HG02759 (cell line): ENCODE measurements around the gene MYH9.

Experiments
- ATAC-seq: cut with Tn5 transposase; IDR thresholded peaks from one replicate; pipeline ENCODE4 v1.9.1; 2021; ENCODE audit warnings: mild to moderate bottlenecking, moderate library complexity; ENCODE audit not compliant: unreplicated experiment

The MYH9 gene

DNA sequence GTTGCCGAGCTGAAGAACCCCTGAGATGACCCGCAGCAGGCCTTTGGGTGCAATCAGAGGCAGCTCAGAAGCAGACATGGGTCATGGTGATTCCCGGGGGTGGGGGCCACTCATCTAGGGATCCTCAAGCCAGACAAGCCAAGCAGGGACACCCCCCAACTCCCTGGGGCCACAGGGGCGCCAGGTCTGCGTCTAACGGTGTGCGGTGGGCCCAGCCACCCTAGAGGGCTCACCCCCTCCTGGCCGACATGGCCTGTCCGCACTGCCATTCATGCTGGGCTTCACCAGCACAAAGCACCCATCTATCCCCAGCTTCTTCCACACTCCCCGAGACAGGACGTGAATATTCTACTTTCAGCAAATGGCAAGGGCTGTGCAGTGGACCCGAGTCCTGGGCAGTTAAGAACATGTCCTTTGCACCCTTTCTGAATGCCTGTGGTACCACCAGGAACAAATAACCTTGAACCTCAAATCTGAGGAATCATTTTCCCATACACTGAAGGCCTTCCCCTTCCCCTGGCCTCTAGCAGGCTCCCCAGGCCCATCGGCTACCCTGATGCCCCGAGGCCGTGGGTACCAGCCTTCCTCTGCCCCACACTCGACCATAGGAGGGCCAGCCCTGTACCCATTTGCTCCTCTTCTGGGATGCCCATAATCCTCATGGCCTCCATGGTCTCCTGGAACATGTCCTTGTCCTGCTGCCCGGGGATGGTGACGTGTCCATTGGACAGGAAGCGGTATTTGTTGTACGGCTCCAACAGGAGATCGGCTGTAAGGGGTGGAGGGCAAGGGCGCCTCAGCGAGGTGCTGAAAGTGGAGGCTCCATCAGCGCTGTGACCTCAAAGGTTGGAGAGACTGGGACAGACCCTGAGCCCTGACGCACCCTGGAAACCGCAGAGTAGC is 67.9 kb downstream of the MYH9 start:
- ATAC-seq, result no peak

DNA sequence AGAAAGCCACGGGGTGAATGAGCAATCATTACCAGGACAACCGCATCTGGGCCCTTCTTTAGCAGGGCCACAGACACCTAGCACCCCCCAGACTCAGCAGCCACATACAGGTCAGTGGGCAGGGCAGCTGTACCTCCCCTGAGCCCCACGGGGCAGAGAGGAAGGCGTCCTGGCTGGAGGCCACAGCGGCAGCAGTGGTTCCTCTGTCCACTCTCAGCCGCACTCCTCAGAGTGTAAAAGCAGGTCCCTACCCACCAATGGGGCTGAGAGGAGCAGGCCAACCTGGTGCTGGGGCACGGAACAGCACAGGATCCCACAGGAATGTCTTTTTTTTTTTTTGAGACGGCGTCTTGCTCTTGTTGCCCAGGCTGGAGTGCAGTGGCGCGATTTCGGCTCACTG is 69.3 kb downstream of the MYH9 start:
- no peak for ATAC-seq

DNA sequence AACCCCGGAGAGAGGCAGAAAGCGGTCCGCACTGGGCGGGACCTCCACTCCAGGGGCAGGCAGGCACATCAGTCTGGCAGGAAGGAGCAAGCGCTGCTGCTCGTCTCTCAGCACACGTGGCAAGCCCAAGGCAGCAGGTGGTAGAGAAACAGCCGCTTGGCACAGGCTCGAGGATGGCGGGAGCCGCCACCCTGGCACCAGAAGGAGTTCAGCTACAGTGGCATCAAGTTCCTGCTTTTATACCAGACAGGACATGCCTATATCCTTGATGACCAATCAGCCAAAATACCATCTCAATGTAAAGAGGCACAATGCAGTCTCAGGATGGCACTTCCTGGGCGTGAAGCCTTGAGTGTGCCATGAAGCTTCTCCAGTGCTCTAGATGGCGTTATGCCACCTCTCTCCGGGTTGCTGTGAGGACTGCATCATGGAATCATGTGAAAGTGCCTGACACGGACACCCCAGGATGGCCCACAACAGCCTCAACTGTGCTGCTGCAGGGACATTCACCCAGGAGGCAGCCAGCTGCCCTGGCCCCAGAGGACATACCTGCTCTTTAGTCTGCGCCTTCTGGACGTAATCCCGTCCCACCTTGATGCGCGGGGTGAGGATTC is 70.0 kb downstream of the MYH9 start:
- no peak for ATAC-seq

DNA sequence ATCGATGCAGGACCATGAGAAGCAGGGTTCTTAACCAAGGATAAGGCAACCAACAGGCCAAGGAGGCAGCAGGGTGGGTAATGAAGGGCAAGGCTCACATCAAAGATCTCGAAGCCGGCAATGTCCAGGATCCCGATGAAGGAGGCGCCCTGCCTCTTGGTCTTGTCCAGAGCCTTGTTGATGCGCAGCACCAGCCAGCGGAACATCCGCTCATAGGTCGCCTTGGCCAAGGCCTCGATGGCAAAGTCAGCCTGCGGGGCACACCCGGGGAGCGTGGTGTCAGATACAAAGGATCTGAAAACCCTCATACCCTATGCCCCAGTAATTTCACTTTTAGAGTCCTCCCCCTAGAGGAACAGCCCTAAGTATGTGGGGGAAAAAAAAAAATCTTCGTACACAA is 71.3 kb downstream of the MYH9 start:
- no peak for ATAC-seq

DNA sequence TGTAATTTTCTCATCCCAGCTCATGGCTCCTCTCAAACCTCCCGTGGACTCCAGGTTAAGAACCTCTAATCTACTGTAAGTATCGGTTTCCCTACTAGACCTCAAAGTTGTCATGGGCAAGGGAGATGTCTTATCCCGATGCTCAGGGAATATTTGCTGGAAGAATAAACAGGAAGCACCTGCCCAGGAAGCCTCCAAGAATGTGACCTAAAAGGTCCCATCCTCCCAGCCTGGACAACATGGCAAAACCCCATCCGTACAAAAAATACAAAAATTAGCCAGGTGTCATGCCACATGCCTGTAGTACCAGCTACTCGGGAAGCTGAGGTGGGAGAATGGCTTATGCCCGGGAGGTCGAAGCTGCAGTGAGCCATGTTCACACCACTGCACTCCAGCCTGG is 72.4 kb downstream of the MYH9 start:
- ATAC-seq, result no peak

DNA sequence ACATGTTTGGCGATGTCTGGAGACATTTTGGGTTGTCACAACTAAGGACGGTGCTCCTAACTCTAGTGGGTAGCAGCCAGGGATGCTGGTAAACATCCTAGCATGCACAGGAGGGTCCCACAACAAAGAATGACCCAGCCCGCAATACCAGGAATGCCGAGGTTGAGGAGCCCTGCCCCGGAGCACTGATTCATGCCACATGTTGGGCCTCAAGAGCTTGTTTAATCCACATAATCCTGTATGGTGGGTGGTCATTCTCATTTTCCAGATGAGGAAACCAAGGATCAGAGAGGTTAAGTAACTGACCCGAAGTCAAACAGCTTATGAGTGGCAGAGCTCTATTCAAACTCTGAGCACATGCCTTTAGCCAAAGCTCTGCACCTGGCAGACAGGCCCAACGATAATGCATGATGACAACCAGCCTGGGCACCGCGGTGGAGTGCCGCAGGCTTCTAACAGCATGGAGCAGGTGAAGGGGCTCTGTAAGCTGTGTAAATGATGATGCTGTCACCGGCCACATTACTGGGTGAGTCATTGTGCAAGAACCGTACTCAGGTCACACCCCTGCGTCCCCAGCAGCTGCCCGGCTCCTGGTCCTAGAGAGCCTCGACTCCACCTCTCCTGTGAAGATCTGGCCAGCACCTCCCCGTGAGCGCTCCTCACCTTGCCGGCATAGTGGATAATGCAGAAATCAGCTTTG is 76.2 kb downstream of the MYH9 start:
- ATAC-seq, result no peak

DNA sequence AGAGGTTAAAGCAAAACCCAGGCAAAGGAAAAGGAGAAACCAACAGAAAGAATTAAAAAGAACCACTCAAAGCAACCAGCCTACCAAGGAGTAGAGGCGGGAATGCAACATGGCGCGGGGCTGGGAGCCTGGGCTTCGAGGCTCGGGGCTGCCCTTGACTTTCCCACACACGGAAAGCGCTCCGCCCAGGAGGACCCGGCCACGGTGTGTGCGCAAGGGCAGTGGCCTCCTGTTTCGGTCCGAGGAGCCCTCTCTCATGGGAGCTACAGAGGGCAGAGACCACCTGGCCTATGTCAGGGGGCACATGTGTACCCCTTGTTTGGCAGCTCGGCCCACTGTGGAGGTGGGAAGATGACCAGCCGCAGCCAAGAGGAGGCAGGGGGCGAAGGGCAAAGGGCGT is 78.9 kb downstream of the MYH9 start:
- no peak for ATAC-seq

DNA sequence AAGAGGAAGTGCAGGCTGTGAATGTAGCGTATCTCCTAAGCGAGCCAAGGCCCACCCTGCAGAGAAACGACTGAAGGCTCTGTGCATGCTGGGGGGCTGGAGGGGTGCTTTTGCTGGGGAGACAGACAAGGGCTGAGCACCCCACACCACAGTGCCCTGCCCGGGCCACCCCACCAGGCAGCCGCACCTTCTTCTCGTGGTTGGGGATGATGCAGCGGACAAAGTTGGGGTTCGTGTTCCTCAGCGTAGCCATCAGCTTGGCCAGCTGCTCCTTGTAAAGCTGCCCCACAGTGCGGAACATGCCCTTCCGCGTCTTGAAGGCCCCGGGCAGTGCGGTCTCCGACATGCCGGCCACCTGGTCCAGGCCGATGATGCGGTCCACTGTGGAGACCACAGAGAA is 81.5 kb downstream of the MYH9 start:
- ATAC-seq, result no peak

DNA sequence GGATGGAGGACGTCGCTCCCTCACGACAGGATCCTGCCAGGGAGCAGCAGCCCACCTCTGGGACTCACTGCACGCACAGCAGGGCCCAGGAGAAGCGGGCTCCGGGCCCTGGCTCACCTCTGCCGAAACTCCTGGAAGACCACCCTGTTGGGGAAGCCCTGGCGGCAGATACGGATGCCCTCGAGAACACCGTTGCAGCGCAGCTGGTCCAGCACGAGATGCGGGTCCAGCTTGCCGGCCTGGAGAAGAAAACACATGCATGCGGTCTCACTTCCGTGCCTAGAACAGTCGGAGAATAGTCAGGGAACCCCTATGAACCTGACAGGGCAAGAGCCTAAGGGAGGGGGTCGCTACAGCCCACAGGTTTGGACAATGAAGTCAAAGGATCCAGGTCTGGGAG is 82.0 kb downstream of the MYH9 start:
- ATAC-seq, result no peak

DNA sequence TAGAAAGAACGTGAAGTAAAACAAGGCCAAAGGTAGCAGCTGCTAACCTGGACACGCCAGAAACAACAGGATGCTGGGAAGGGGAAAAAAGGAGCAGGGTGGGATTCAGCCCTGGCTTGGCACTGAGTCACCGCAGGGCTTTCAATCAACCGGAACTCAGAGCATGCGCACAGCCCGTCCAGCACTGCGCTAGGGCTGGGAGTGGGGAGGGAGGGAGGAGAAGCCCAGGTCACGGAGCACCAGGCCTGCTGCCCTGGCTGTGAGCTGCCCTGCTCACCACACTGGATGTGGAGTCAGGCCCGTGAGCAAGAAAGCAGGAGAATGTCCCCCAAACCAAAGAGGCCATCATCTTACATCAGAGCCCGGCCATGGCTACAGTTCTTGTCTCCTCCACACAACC is 83.3 kb downstream of the MYH9 start:
- no peak for ATAC-seq

DNA sequence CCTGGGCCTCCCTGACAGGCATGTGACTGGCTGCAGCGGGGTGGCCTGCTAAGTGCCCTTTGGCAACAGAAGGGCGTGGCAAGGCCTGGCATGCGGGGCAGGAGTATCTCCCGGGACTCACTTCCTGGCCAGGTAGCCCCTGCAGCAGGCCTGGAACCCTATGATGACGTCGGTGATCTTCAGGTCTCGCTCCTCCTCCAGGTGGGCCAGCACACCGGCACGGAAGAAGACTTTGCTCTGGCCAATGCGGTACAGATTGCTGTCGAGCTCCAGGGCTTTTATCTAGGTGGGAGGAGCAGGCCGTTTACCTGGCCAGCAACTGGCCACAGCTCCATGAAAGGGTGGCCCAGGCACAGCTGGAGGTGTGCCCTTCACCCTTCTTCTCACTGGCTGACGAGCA is 83.9 kb downstream of the MYH9 start:
- no peak for ATAC-seq

DNA sequence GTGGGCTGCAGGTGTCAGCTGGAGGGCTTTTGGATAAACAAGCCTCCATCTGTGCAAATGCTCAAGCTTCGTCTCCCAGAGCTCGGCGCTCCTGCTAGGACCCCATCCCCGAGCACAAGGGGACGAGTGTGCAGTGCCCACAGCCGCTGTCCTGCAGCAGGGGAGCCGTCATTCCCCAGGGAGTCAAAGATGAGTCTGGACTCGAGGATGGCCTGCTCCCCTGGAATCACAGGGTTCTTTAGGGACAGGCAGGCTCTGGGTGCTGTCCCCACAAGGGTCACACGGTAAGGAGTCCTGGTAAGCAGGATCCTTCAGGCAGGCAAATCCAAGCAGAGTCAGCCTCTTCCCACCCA is 84.7 kb downstream of the MYH9 start:
- ATAC-seq, result no peak

DNA sequence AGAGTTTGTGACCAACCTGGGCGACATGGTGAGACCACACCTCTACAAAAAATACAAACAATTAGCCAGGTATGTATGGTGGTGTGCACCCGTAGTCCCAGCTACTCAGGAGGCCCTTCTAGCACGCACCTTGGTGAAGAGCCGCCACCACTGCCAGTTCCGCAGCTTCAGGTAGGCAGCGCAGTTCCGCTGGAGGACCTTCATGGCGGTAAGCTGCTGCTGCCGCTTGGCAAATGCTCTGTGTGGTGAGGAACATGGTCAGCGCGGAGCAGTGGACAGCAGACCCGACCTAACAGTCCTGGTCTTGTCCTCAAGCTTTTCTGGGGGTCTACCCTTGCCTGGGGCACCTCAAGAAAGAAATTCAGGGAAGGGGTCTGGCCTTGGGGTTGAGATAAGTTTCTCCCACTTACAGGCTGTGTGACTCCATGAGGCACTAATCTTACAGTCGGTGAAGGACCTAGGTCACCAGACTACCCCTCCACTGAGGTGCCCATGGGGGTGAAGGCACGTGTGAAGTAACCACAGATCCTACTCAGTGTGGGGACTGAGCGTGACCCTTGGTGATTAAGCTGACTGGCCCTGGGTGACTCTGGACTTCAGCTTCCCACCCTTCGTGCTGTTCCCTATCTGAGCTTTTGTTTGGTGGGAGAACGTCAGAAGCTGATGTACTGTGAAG is 85.2 kb downstream of the MYH9 start:
- ATAC-seq, result no peak

DNA sequence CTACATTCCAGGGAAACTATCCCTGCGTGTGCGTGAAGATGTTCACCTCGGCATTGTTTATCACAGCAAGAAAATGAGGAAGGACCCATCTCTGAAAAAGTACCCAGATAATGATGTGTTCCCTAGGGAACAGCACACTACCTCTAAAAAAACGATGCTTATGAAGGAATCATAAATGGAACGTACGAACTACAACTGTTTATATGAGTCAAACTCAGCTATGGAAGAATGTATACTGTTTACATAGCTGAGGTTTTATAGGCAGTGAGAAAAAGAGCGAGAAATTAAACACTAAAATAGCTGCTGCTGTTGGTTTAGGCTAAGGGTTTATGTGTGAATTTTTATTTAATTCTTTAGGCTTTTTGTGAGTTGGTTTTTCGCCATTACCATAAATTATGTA is 85.9 kb downstream of the MYH9 start:
- no peak for ATAC-seq

DNA sequence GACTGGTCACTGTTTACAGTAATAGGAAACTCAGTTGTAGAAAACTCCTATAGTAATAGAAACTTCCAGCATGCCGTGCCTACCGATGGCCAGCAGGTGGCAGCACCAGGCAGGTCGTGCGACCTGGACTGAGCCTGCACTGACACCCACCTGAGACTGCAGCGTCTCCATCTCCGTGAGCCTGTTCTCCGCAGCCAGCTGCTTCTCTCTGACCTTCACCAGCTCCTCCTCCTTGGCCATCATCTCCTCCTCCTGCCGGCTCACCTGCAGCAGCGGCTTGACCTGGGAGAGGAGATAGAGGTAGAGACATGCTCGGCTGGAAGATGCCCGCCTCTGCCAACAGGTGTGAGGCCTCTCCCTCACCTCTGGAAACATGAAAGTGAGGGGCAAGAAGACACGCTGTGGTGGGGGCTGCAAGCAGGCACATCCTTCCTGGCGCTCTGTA is 86.4 kb downstream of the MYH9 start:
- ATAC-seq, result peak; percentile 58

DNA sequence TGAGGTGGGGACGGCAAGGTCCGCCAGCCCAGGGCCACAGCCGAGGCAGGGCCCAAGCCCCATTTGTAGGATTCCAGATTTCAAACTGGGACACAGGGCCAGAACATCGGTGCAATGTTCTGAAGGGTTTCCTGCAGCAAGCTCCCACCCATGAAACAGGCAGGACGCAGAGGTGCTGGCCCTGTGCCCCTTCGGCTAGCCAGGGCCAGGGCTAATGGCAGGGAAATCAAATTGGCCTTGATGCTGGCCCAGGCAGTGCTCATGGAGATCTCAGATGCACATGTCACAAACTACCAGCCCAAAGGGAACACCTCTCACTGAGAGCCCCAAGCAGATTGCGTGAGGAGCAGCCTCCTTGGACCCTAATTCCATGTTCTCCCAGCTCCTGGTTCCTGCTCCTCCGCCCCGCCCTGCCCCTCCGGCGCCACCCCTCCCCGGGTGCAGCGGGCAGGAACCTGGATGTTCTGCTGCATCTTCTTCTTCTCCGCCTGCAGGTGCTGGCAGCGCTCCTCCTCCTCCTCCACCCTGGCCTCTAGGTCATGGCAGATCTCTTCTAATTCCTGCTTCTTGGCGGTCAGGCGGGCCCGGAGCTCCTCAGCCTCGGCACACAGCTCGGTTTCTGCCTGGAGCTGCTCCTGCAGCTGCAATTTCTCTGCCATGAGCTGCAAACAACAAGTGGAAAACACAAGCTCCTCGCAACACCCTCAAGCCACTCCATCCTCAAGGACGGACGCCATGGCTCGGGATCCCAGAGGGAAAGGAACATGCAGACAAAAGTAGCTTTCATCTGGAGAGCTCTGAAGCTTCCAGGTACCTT is 87.2 kb downstream of the MYH9 start:
- ATAC-seq, result no peak

DNA sequence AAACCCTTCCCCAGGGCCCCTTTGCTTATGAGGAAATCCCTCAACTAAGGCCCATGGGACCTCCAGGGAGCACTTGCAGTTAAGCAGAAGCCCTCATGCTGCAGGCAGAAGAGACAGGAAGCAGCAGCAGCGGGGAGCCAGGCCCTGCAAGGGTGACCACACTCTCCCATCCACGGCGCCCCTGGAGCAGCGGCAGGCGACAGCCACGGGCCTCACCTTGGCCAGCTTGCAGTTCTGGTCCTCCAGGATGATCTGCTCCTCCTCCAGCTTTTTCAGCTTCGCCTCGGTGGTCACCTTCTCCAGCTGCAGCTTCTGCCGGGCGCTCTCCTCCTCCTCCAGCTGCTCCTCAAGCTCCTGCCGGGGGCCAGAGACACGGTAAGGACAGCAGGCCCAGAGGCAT is 87.9 kb downstream of the MYH9 start:
- no peak for ATAC-seq

DNA sequence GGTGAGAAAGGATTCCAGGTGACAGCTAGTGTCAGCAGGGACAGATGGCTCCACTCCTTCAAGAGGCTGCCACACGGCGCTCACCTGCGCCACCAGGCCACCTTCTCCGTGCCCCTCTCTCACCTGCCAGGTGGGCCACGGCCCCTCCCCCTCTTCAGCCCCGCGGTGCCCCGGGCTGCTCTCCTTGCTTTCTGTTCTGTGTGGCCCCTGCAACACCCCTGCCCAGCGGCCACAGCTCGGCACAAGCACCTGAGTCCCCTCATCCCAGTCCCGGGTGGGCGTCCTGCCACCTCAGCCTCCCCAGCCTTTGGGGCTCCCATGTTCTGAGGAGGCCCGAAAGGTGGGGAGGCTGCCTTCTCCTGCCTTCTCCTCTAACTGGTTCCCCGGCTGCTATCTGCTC is 88.5 kb downstream of the MYH9 start:
- no peak for ATAC-seq

DNA sequence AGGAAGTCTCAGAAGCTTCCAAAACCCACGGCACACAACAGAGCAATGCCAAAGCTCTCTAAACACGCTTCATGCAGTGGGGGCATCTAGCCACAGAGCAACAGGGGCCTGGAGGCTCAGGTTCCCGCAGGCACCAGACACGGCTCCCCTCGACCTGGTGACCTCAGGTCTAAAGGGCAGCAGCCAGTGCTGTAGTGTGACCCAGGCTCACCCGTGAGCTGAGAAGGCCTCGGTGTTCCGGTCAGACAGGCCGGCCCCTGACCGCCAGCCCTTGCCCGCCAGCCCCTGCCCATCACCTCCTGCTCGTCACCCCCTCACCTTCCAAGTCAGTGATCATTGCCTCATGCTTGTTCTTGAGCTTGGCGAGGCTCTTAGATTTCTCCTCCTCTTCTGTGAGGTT is 89.2 kb downstream of the MYH9 start:
- no peak for ATAC-seq

DNA sequence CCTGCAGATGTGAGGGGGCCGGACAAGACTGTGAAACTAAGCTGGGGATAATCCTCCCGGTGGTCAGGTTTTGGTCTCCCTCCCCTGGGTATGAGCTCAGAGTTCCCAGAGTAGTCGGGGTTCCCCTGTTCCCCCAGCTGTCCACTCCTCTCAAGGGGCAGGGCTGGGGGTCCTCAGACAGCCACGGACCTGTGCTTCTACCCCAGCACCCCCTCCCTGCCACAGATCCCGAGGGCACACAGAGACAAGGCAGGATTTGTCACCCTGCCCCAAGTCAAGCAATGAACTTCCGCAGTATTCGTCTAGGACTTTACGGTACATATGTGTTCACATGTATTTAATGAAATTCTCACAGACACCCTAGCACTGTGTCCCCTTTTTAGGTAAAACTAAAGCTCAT is 89.6 kb downstream of the MYH9 start:
- ATAC-seq, result no peak

DNA sequence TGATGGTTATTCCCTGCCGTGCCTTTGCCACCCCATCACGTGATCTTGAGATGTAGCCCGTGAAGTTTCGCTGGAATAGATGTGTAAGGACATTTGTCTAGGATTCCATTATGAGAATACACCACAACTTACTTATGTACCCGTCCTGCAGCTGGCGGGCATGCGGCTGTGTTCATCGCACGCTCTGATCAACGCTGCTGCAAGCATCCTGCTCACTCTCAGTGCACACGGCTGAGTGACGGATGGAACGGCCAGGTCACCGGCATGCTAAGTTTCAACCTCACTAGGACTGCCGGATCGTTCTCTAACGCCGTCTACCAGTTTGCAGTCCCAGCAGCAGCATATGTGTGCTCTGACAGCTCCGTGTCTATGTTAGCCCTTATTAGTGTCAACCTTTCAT is 90.2 kb downstream of the MYH9 start:
- ATAC-seq, result no peak
